HG03108 (cell line): ENCODE data around the gene ARHGAP24.
A peak's percentile ranks its signal among the peaks of the same experiment; 100 is the strongest.
"Not testable (repeated sequence)": the region's sequence is repeated elsewhere in the genome, so short reads cannot be mapped to it uniquely, and the experiment has no call there.

Experiments used
- ATAC-seq: cut with Tn5 transposase; IDR thresholded peaks from one replicate; pipeline ENCODE4 v1.9.1; 2021; ENCODE audit warnings: moderate library complexity; ENCODE audit not compliant: unreplicated experiment

ARHGAP24 gene

GRCh38 chr4:85642356-85643100 lies 167.6 kb downstream of the ARHGAP24 start:
- ATAC-seq: no peak

GRCh38 chr4:85644061-85644460 lies 169.1 kb downstream of the ARHGAP24 start:
- ATAC-seq: no peak

- ATAC-seq: no peak
Observed at GRCh38 chr4:85650908-85651307, 176.0 kb downstream of the ARHGAP24 start.

GRCh38 chr4:85656759-85657505 lies 182.0 kb downstream of the ARHGAP24 start:
- no peak for ATAC-seq

GRCh38 chr4:85658766-85659439 lies 184.0 kb downstream of the ARHGAP24 start:
- no peak for ATAC-seq

GRCh38 chr4:85659610-85660218 lies 184.8 kb downstream of the ARHGAP24 start:
- no peak for ATAC-seq

- not testable (repeated sequence) for ATAC-seq
Observed at GRCh38 chr4:85666625-85667024, 191.7 kb downstream of the ARHGAP24 start.

GRCh38 chr4:85669204-85669603 lies 194.3 kb downstream of the ARHGAP24 start:
- no peak for ATAC-seq

- no peak for ATAC-seq
Observed at GRCh38 chr4:85669992-85670548, 195.1 kb downstream of the ARHGAP24 start.

- no peak for ATAC-seq
Observed at GRCh38 chr4:85671120-85671519, 196.2 kb downstream of the ARHGAP24 start.

GRCh38 chr4:85672116-85672515 lies 197.2 kb downstream of the ARHGAP24 start:
- ATAC-seq: no peak

GRCh38 chr4:85672959-85673358 lies 198.0 kb downstream of the ARHGAP24 start:
- no peak for ATAC-seq

- no peak for ATAC-seq
Observed at GRCh38 chr4:85673540-85673939, 198.6 kb downstream of the ARHGAP24 start.

- ATAC-seq: no peak
Observed at GRCh38 chr4:85675076-85676049, 200.4 kb downstream of the ARHGAP24 start.

GRCh38 chr4:85676050-85676425 lies 201.1 kb downstream of the ARHGAP24 start:
- ATAC-seq: no peak

GRCh38 chr4:85676850-85677590 lies 202.1 kb downstream of the ARHGAP24 start:
- ATAC-seq: no peak

- peak; percentile 56 for ATAC-seq
Observed at GRCh38 chr4:85681221-85681657, 206.3 kb downstream of the ARHGAP24 start.

GRCh38 chr4:85681921-85682320 lies 207.0 kb downstream of the ARHGAP24 start:
- no peak for ATAC-seq

GRCh38 chr4:85682391-85682790 lies 207.4 kb downstream of the ARHGAP24 start:
- no peak for ATAC-seq
